ENCODE results near the gene IMP4.

Gene IMP4

GRCh38 chr2:130372833-130373807, 30.4 kb downstream of the IMP4 start:
- no peak for TF ChIP-seq PAX5 (IDR thresholded peaks at IDR 0.05; ENCODE audit: insufficient read depth, low read length, severe bottlenecking)
- TF ChIP-seq POU2F2 (IDR thresholded peaks at IDR 0.05; ENCODE audit: low read depth, low read length) = no peak
- TF ChIP-seq POLR2AphosphoS5 (IDR thresholded peaks at IDR 0.05; ENCODE audit: low read depth, low read length) = no peak
- no peak for TF ChIP-seq SPI1 (IDR thresholded peaks at IDR 0.05; ENCODE audit: low read depth, low read length)
- no peak for TF ChIP-seq POLR2A (IDR thresholded peaks at IDR 0.05; ENCODE audit: low read depth, low read length)
- no peak for TF ChIP-seq TAF1 (IDR thresholded peaks at IDR 0.05; ENCODE audit: low read depth, low read length)
- DNase-seq (ENCODE audit: insufficient read length, low spot score) (no peak), FAIRE-seq (peak; percentile 48)

GRCh38 chr2:130373808-130374365, 31.2 kb downstream of the IMP4 start:
- FAIRE-seq (no peak), DNase-seq (ENCODE audit: insufficient read length, low spot score) (no peak)
- TF ChIP-seq POLR2AphosphoS5 (IDR thresholded peaks at IDR 0.05; ENCODE audit: low read depth, low read length) (no peak), POLR2A (IDR thresholded peaks at IDR 0.05; ENCODE audit: low read depth, low read length) (no peak), POU2F2 (IDR thresholded peaks at IDR 0.05; ENCODE audit: low read depth, low read length) (no peak), TAF1 (IDR thresholded peaks at IDR 0.05; ENCODE audit: low read depth, low read length) (no peak), SPI1 (IDR thresholded peaks at IDR 0.05; ENCODE audit: low read depth, low read length) (no peak), PAX5 (IDR thresholded peaks at IDR 0.05; ENCODE audit: insufficient read depth, low read length, severe bottlenecking) (no peak)

- FAIRE-seq (no peak), DNase-seq (ENCODE audit: insufficient read length, low spot score) (no peak)
- TF ChIP-seq POLR2AphosphoS5 (IDR thresholded peaks at IDR 0.05; ENCODE audit: low read depth, low read length) = no peak
- TF ChIP-seq PAX5 (IDR thresholded peaks at IDR 0.05; ENCODE audit: insufficient read depth, low read length, severe bottlenecking) = no peak
- TF ChIP-seq SPI1 (IDR thresholded peaks at IDR 0.05; ENCODE audit: low read depth, low read length) = no peak
- TF ChIP-seq TAF1 (IDR thresholded peaks at IDR 0.05; ENCODE audit: low read depth, low read length) = no peak
- no peak for TF ChIP-seq POU2F2 (IDR thresholded peaks at IDR 0.05; ENCODE audit: low read depth, low read length)
- no peak for TF ChIP-seq POLR2A (IDR thresholded peaks at IDR 0.05; ENCODE audit: low read depth, low read length)
Observed at GRCh38 chr2:130374587-130375290, 32.0 kb downstream of the IMP4 start.

- no peak for TF ChIP-seq PAX5 (IDR thresholded peaks at IDR 0.05; ENCODE audit: insufficient read depth, low read length, severe bottlenecking)
- no peak for TF ChIP-seq POLR2A (IDR thresholded peaks at IDR 0.05; ENCODE audit: low read depth, low read length)
- TF ChIP-seq POLR2AphosphoS5 (IDR thresholded peaks at IDR 0.05; ENCODE audit: low read depth, low read length) = no peak
- TF ChIP-seq POU2F2 (IDR thresholded peaks at IDR 0.05; ENCODE audit: low read depth, low read length) = no peak
- no peak for TF ChIP-seq TAF1 (IDR thresholded peaks at IDR 0.05; ENCODE audit: low read depth, low read length)
- no peak for TF ChIP-seq SPI1 (IDR thresholded peaks at IDR 0.05; ENCODE audit: low read depth, low read length)
- DNase-seq (ENCODE audit: insufficient read length, low spot score) (no peak), FAIRE-seq (peak; percentile 31)
Observed at GRCh38 chr2:130375291-130376266, 32.9 kb downstream of the IMP4 start.

- DNase-seq (ENCODE audit: insufficient read length, low spot score) (no peak), FAIRE-seq (peak; percentile 95)
- TF ChIP-seq POU2F2 (IDR thresholded peaks at IDR 0.05; ENCODE audit: low read depth, low read length) (peak; percentile 86), POLR2A (IDR thresholded peaks at IDR 0.05; ENCODE audit: low read depth, low read length) (no peak), POLR2AphosphoS5 (IDR thresholded peaks at IDR 0.05; ENCODE audit: low read depth, low read length) (no peak; the same call in 1 of the 2 replicates)
Observed at GRCh38 chr2:130376433-130377293, 34.0 kb downstream of the IMP4 start.

GRCh38 chr2:130377491-130377890, 34.8 kb downstream of the IMP4 start:
- DNase-seq (ENCODE audit: insufficient read length, low spot score) (no peak), FAIRE-seq (peak; percentile 75)
- TF ChIP-seq SPI1 (IDR thresholded peaks at IDR 0.05; ENCODE audit: low read depth, low read length) (no peak), PAX5 (IDR thresholded peaks at IDR 0.05; ENCODE audit: insufficient read depth, low read length, severe bottlenecking) (no peak), POLR2AphosphoS5 (IDR thresholded peaks at IDR 0.05; ENCODE audit: low read depth, low read length) (no peak), POLR2A (IDR thresholded peaks at IDR 0.05; ENCODE audit: low read depth, low read length) (no peak), POU2F2 (IDR thresholded peaks at IDR 0.05; ENCODE audit: low read depth, low read length) (no peak)

- no peak for TF ChIP-seq POU2F2 (IDR thresholded peaks at IDR 0.05; ENCODE audit: low read depth, low read length)
- TF ChIP-seq POLR2A (IDR thresholded peaks at IDR 0.05; ENCODE audit: low read depth, low read length) = no peak
- no peak for TF ChIP-seq TAF1 (IDR thresholded peaks at IDR 0.05; ENCODE audit: low read depth, low read length)
- no peak for TF ChIP-seq SPI1 (IDR thresholded peaks at IDR 0.05; ENCODE audit: low read depth, low read length)
- TF ChIP-seq POLR2AphosphoS5 (IDR thresholded peaks at IDR 0.05; ENCODE audit: low read depth, low read length) = no peak
- no peak for TF ChIP-seq PAX5 (IDR thresholded peaks at IDR 0.05; ENCODE audit: insufficient read depth, low read length, severe bottlenecking)
- FAIRE-seq (peak; percentile 50), DNase-seq (ENCODE audit: insufficient read length, low spot score) (no peak)
Observed at GRCh38 chr2:130378206-130378897, 35.7 kb downstream of the IMP4 start.
